Liver (tissue), 9 donors: Measurements from ENCODE around the gene MOB1B. TPM values are rescaled to one million over a fixed set of nuclear protein-coding genes. Genes with fewer than 3 reads are reported as not detected.

Experiments used
- DNase-seq: peaks from one replicate; pipeline ENCODE4 v3.0.0-alpha.2; 2017; ENCODE audit warnings: low spot score
- H3K27ac ChIP-seq, 2 donors: one replicate each; pipeline ENCODE4 v1.7.0; 2013; ENCODE audit warnings: inconsistent platforms in 2 of 2, low read length in 2 of 2, control low read depth in 1 of 2, low read depth in 1 of 2, mild to moderate bottlenecking in 1 of 2
- H3K27me3 ChIP-seq, 4 donors: one replicate each; pipeline versions ENCODE4 v1.6.1 to v1.7.0; 2013; ENCODE audit warnings: low read length in 3 of 4, inconsistent platforms in 1 of 4, mild to moderate bottlenecking in 1 of 4, moderate library complexity in 1 of 4; ENCODE audit not compliant: control insufficient read depth in 4 of 4, insufficient read depth in 4 of 4
- H3K36me3 ChIP-seq, 4 donors: one replicate each; pipeline versions ENCODE4 v1.6.1 to v1.7.0; 2013; ENCODE audit warnings: low read length in 3 of 4, mild to moderate bottlenecking in 3 of 4, low read depth in 1 of 4, moderate library complexity in 1 of 4; ENCODE audit not compliant: control insufficient read depth in 4 of 4, insufficient read depth in 3 of 4
- H3K4me1 ChIP-seq, 4 donors: one replicate each; pipeline versions ENCODE4 v1.6.1 to v1.7.0; 2013; ENCODE audit warnings: low read length in 3 of 4, mild to moderate bottlenecking in 3 of 4, moderate library complexity in 1 of 4; ENCODE audit not compliant: control insufficient read depth in 4 of 4, insufficient read depth in 4 of 4
- H3K4me3 ChIP-seq, 3 donors: one replicate each; pipeline versions ENCODE4 v1.6.1 to v1.7.0; 2013; ENCODE audit warnings: low read length in 3 of 3, control low read depth in 1 of 3, low read depth in 1 of 3, mild to moderate bottlenecking in 1 of 3
- H3K9ac ChIP-seq, 2 donors: one replicate each; pipeline ENCODE4 v1.7.0; 2013; ENCODE audit warnings: low read length in 2 of 2, mild to moderate bottlenecking in 2 of 2, moderate library complexity in 2 of 2, control low read depth in 1 of 2, low read depth in 1 of 2
- H3K9me3 ChIP-seq, 4 donors: one replicate each; pipeline versions ENCODE4 v1.6.1 to v1.7.0; 2013; ENCODE audit warnings: low read length in 3 of 4; ENCODE audit not compliant: control insufficient read depth in 4 of 4
- EGR1 ChIP-seq, 2 donors: IDR thresholded peaks; 2 replicates each; pipeline ENCODE4 v1.6.1; 2016 to 2018; ENCODE audit warnings: antibody characterized with exemption in 2 of 2, low read depth in 2 of 2
- FOXA1 ChIP-seq: IDR thresholded peaks from 2 replicates; pipeline ENCODE4 v1.6.1; 2016; ENCODE audit warnings: antibody characterized with exemption
- FOXA2 ChIP-seq: IDR thresholded peaks from 2 replicates; pipeline ENCODE4 v1.6.1; 2016; ENCODE audit warnings: antibody characterized with exemption
- GABPA ChIP-seq, 2 donors: IDR thresholded peaks in 1 of 2; conservative IDR thresholded peaks in 1 of 2; 2 replicates each; pipeline ENCODE4 v1.6.1; 2016; ENCODE audit warnings: antibody characterized with exemption in 2 of 2, mild to moderate bottlenecking in 1 of 2, moderate library complexity in 1 of 2
- HNF4A ChIP-seq, 2 donors: conservative IDR thresholded peaks; 2 replicates each; pipeline ENCODE4 v1.6.1; 2016; ENCODE audit warnings: antibody characterized with exemption in 2 of 2, mild to moderate bottlenecking in 2 of 2
- HNF4G ChIP-seq: IDR thresholded peaks from 2 replicates; pipeline ENCODE4 v1.6.1; 2016; ENCODE audit warnings: antibody characterized with exemption
- JUND ChIP-seq, 2 donors: IDR thresholded peaks; 2 replicates each; pipeline ENCODE4 v1.6.1; 2016; ENCODE audit warnings: antibody characterized with exemption in 2 of 2
- NR2F2 ChIP-seq: IDR thresholded peaks from 2 replicates; pipeline ENCODE4 v1.6.1; 2016; ENCODE audit warnings: antibody characterized with exemption
- RAD21 ChIP-seq, 2 donors: IDR thresholded peaks; 2 replicates each; pipeline ENCODE4 v1.6.1; 2016; ENCODE audit warnings: antibody characterized with exemption in 2 of 2, mild to moderate bottlenecking in 2 of 2
- RXRA ChIP-seq, 2 donors: IDR thresholded peaks; 2 replicates each; pipeline ENCODE4 v1.6.1; 2017 to 2018; ENCODE audit warnings: antibody characterized with exemption in 2 of 2, mild to moderate bottlenecking in 1 of 2
- SP1 ChIP-seq: IDR thresholded peaks from 2 replicates; pipeline ENCODE4 v1.6.1; 2018; ENCODE audit warnings: antibody characterized with exemption, mild to moderate bottlenecking
- TAF1 ChIP-seq: conservative IDR thresholded peaks from 2 replicates; pipeline ENCODE4 v1.6.1; 2016; ENCODE audit warnings: antibody characterized with exemption, mild to moderate bottlenecking
- YY1 ChIP-seq: IDR thresholded peaks from 2 replicates; pipeline ENCODE4 v1.6.1; 2016; ENCODE audit warnings: antibody characterized with exemption, mild to moderate bottlenecking
- WGBS: extraction: QIAGEN DNeasy Blood & Tissue Kit; methylation state at CpG from one replicate; pipeline ENCODE4 v1.1.7; 2013; 5-methylcytosine and 5-hydroxymethylcytosine counted together
- polyA plus RNA-seq, 2 donors: library from polyadenylated mRNA; stranded (reverse) in 1 of 2; unstranded in 1 of 2; fragments of 200-250 nt in 1 of 2; fragments of >200 nt in 1 of 2; fragmentation: Nextera tagmentation in 1 of 2; extraction: Ambion mirVana in 1 of 2; gene quantifications; one replicate each; pipeline versions ENCODE4 v1.2.1 to v1.2.3, GENCODE V29; 2013 to 2015
- total RNA-seq, 2 donors: library from RNA; depleted of rRNA; stranded (reverse); fragments of >200 nt; gene quantifications; one replicate each; pipeline ENCODE4 v1.2.3, GENCODE V29; 2014
- TF ChIP-seq, protein P1 (sequence below): IDR thresholded peaks from 2 replicates; pipeline ENCODE4 v1.6.1; 2016; ENCODE audit warnings: antibody characterized with exemption, mild to moderate bottlenecking
- TF ChIP-seq, protein P2 (sequence below): IDR thresholded peaks from 2 replicates; pipeline ENCODE4 v1.6.1; 2016; ENCODE audit warnings: antibody characterized with exemption
- TF ChIP-seq, protein P3 (sequence below): IDR thresholded peaks from 2 replicates; pipeline ENCODE4 v1.6.1; 2016; ENCODE audit warnings: antibody characterized with exemption
- TF ChIP-seq, protein P4 (sequence below): fragments of 150-350 bp; IDR thresholded peaks from 2 replicates; pipeline ENCODE4 v1.5.1; 2017; ENCODE audit warnings: improper control_type of control experiment, low read depth, low read length; ENCODE audit not compliant: missing input control
- TF ChIP-seq, protein P5 (sequence below): IDR thresholded peaks from 2 replicates; pipeline ENCODE4 v1.6.1; 2016; ENCODE audit warnings: antibody characterized with exemption
- donor health status: healthy.
- donor health status: healthy.
- donor health status: healthy.
- donor health status: healthy.
- donor health status: healthy.

Gene MOB1B
- total and polyA plus RNA-seq, 4 donors: 2.1 to 69.0 (median 3.7) TPM

DNA sequence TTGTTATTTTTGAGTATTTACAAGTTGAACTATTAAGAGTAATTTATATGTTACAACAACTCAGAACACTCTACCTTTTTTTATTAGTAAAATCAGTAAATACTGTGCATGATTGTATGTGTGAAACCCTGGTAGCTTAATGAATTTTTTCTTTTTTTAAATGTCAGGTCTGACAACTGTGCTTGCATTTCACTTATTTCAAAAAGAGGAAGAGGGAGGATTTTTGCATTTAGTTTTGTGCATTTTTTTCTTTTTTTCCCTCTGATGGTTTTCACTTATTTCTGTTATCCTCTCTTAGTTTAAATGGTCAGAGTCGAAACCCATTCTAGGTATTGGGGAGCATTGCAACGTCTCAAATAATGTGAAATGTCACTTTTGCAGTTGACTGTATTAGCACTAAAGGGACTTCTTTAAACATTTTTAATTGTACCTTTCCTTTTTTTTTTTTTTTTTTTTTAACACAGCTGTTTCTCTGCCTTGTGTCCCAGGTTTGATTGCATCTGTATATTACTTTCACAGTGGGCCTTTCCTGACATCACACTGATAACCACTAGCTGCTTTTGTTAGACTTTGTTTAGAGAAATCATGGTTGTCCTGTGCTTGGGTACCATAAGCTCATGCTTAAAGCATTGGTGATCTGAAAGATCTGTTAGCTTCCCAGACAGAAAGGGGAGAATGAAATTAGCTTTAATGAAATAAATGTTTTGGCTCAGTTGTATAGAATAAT is 28.5 kb downstream of the MOB1B start:
- Histone ChIP-seq H3K9ac (no peak overlapping the region), H3K4me1 (no peaks in the 10 kb centered on the region), H3K36me3 (no peaks in the 10 kb centered on the region), H3K27me3 (no peaks in the 10 kb centered on the region), H3K9me3 (no peaks in the 10 kb centered on the region), H3K4me3 (no peak overlapping the region), H3K27ac (no peak overlapping the region)
- TF ChIP-seq GABPA (IDR thresholded peaks at IDR 0.05 in 1 of 2, conservative IDR thresholded peaks at IDR 0.05 in 1 of 2): no peak
- TF ChIP-seq YY1: no peak
- TF ChIP-seq, protein P1, sequence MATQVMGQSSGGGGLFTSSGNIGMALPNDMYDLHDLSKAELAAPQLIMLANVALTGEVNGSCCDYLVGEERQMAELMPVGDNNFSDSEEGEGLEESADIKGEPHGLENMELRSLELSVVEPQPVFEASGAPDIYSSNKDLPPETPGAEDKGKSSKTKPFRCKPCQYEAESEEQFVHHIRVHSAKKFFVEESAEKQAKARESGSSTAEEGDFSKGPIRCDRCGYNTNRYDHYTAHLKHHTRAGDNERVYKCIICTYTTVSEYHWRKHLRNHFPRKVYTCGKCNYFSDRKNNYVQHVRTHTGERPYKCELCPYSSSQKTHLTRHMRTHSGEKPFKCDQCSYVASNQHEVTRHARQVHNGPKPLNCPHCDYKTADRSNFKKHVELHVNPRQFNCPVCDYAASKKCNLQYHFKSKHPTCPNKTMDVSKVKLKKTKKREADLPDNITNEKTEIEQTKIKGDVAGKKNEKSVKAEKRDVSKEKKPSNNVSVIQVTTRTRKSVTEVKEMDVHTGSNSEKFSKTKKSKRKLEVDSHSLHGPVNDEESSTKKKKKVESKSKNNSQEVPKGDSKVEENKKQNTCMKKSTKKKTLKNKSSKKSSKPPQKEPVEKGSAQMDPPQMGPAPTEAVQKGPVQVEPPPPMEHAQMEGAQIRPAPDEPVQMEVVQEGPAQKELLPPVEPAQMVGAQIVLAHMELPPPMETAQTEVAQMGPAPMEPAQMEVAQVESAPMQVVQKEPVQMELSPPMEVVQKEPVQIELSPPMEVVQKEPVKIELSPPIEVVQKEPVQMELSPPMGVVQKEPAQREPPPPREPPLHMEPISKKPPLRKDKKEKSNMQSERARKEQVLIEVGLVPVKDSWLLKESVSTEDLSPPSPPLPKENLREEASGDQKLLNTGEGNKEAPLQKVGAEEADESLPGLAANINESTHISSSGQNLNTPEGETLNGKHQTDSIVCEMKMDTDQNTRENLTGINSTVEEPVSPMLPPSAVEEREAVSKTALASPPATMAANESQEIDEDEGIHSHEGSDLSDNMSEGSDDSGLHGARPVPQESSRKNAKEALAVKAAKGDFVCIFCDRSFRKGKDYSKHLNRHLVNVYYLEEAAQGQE: no peak
- DNase-seq: no peak
- 83% methylated on average over 2 of the region's 2 CpGs for WGBS

DNA sequence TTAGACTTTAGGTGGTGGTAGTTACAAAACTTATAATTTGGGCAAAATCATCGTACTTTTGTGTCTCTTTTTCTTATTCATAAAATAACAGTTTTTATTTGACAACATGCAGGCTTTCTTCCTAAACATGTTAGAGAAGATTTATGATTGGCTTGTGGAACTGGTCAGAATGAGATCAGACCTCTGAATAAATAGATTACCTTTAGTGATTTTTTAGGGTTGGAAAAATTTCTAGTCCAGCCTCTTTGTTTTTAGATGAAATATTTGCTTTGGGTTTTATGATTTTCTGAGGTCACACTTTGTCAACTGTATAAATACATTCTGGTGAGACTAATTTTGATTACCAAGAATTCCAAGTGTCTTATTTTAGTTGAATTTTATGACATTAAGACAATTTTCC is 29.2 kb downstream of the MOB1B start:
- Histone ChIP-seq H3K9ac (no peak overlapping the region), H3K27me3 (no peaks in the 10 kb centered on the region), H3K4me1 (peaks cover 0 to 2% (median 0%) of the 10 kb centered on the region in 4 donors), H3K4me3 (no peak overlapping the region), H3K36me3 (no peaks in the 10 kb centered on the region), H3K27ac (no peak overlapping the region), H3K9me3 (no peaks in the 10 kb centered on the region)
- TF ChIP-seq NR2F2 (no peak), HNF4A (conservative IDR thresholded peaks at IDR 0.05) (no peak), RXRA (IDR thresholded peaks at IDR 0.05) (no peak), FOXA1 (no peak), EGR1 (IDR thresholded peaks at IDR 0.05; ENCODE audit: low read depth in 2 of 2) (no peak), YY1 (no peak), SP1 (no peak), GABPA (IDR thresholded peaks at IDR 0.05 in 1 of 2, conservative IDR thresholded peaks at IDR 0.05 in 1 of 2) (no peak), JUND (IDR thresholded peaks at IDR 0.05) (no peak), RAD21 (IDR thresholded peaks at IDR 0.05) (no peak), FOXA2 (no peak), HNF4G (no peak), TAF1 (no peak)
- TF ChIP-seq, protein P2, sequence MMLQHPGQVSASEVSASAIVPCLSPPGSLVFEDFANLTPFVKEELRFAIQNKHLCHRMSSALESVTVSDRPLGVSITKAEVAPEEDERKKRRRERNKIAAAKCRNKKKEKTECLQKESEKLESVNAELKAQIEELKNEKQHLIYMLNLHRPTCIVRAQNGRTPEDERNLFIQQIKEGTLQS: no peak
- TF ChIP-seq, protein P3, sequence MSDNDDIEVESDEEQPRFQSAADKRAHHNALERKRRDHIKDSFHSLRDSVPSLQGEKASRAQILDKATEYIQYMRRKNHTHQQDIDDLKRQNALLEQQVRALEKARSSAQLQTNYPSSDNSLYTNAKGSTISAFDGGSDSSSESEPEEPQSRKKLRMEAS: no peak
- TF ChIP-seq, protein P4, sequence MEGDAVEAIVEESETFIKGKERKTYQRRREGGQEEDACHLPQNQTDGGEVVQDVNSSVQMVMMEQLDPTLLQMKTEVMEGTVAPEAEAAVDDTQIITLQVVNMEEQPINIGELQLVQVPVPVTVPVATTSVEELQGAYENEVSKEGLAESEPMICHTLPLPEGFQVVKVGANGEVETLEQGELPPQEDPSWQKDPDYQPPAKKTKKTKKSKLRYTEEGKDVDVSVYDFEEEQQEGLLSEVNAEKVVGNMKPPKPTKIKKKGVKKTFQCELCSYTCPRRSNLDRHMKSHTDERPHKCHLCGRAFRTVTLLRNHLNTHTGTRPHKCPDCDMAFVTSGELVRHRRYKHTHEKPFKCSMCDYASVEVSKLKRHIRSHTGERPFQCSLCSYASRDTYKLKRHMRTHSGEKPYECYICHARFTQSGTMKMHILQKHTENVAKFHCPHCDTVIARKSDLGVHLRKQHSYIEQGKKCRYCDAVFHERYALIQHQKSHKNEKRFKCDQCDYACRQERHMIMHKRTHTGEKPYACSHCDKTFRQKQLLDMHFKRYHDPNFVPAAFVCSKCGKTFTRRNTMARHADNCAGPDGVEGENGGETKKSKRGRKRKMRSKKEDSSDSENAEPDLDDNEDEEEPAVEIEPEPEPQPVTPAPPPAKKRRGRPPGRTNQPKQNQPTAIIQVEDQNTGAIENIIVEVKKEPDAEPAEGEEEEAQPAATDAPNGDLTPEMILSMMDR: no peak
- TF ChIP-seq, protein P1: no peak
- TF ChIP-seq, protein P5, sequence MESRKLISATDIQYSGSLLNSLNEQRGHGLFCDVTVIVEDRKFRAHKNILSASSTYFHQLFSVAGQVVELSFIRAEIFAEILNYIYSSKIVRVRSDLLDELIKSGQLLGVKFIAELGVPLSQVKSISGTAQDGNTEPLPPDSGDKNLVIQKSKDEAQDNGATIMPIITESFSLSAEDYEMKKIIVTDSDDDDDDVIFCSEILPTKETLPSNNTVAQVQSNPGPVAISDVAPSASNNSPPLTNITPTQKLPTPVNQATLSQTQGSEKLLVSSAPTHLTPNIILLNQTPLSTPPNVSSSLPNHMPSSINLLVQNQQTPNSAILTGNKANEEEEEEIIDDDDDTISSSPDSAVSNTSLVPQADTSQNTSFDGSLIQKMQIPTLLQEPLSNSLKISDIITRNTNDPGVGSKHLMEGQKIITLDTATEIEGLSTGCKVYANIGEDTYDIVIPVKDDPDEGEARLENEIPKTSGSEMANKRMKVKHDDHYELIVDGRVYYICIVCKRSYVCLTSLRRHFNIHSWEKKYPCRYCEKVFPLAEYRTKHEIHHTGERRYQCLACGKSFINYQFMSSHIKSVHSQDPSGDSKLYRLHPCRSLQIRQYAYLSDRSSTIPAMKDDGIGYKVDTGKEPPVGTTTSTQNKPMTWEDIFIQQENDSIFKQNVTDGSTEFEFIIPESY: no peak
- WGBS: 94% methylated on average over 1 of the region's 1 CpG
- no peak for DNase-seq
